Myocyte (in vitro differentiated cells): ENCODE results near the gene EIF5B. TPM values are rescaled to one million over a fixed set of nuclear protein-coding genes. Genes with fewer than 3 reads are reported as not detected.
"Not testable (repeated sequence)": the region's sequence is repeated elsewhere in the genome, so short reads cannot be mapped to it uniquely, and the experiment has no call there.

Experiments
- DNase-seq: peaks from one replicate; pipeline ENCODE4 v3.0.0-alpha.2; 2012; ENCODE audit warnings: low read depth
- total RNA-seq: library from RNA; depleted of rRNA; stranded (reverse); fragments of >200 nt; gene quantifications from 2 replicates; pipeline ENCODE4 v1.2.3, GENCODE V29; 2014

Gene EIF5B
- total RNA-seq, 1 donor from 2014 or later: 19.2 TPM

DNA sequence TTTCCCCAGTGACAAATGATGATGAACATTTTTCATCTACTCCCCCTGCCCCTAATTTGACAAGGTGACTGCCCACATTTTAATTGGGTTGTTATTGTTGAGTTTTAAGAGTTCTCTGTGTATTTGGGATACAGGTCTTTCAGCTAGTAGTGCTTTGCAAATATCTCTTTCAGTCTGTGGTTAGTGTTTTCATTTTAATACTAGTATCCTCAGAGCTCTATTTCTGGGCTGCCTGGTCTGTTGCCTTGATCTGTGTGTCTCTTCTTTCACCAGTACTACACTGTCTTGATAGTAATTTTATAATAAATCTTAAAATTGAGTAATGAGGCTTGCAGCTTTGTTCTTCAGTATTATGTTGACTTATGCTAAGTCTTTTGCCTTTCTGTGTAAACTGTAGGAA, 19.7 kb downstream of the EIF5B start:
- DNase-seq: peak; percentile 8

DNA sequence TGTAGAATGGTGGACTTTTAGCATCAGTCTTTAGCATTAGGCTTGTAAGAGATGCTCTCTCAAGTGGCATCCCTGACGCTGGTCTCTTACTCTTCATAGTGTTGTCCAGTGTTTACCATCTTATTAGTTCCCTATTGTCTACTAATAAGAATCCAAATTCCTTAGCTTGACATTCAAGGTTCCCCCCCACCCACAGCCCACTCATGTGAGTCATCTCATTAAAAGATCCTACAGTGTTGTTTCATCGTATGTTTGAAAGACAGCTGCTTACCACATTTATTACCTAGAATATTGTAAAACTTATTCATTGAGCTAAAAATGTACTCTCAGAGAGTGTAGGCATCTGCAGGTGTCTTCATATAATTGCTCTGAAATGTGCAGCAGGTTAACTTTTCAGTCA, 28.5 kb downstream of the EIF5B start:
- DNase-seq: no peak

DNA sequence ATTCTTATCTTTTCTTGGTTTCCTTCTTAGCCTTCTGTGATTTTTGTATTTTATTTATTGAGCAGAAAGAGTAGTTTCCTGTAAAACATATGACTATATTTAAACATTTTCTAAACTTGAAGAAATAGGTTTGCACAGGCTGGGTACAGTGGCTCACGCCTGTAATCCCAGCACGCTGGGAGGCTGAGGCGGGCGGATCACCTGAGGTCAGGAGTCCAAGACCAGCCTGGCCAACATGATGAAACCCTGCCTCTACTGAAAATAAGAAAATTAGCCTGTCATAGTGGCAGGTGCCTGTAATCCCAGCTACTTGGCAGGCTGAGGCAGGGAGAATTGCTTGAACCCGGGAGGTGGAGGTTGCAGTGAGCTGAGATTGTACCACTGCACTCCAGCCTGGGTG, 31.7 kb downstream of the EIF5B start:
- not testable (repeated sequence) for DNase-seq

DNA sequence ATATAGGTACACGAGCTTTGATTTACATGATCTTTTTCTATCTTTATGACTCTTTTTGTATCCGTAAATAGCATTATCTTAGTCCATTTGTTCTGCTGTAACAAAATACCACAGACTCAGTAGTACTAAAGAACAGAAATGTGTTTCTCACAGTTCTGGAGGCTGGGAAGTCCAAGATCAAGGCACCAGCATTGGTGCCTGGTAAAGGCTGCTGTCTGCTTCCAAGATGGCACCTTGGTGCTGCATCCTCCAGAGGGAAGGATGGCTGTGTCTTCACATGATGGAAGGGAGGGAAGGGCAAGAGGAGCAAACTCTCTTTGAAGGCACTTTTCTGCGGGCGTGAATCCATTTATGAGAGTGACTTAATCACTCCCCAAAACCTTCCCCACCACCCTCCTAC, 36.0 kb downstream of the EIF5B start:
- no peak for DNase-seq

DNA sequence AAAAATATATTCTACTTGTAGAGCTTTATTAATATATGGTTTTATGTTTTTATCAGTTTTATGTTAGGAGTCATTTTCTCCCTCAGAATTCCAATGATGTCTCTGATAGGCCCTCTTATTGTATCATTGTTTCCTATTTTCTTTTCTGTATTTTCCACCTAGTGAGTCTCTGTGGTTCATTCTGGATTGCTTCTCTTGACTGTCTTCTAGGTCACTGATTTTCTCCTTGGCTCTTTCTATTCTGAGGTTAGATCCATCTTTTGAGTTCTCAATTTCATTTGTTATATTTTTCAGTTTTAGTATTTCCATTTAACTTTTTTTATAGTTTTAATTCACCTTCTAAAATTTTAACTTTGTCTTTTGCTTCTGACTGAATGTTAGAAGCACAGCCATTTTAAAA, 37.6 kb downstream of the EIF5B start:
- DNase-seq: no peak

DNA sequence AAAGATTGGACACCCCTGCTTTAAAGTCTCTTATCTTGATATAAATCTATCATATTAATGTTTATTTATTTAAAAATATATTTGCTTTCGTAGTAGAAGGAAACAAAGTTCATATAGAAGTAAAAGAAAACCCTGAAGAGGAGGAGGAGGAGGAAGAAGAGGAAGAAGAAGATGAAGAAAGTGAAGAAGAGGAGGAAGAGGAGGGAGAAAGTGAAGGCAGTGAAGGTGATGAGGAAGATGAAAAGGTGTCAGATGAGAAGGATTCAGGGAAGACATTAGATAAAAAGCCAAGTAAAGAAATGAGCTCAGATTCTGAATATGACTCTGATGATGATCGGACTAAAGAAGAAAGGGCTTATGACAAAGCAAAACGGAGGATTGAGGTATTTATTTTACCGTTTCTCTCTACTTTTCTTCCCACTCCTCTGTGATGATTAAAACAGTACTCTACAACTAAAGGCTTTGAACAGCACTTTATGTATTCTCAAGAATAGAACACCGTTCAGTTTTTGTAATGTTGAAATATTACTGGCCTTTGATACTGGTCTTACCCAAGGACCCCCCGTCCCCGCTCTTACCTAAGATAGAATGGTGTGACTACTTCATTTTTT, 39.2 kb downstream of the EIF5B start:
- DNase-seq: no peak

DNA sequence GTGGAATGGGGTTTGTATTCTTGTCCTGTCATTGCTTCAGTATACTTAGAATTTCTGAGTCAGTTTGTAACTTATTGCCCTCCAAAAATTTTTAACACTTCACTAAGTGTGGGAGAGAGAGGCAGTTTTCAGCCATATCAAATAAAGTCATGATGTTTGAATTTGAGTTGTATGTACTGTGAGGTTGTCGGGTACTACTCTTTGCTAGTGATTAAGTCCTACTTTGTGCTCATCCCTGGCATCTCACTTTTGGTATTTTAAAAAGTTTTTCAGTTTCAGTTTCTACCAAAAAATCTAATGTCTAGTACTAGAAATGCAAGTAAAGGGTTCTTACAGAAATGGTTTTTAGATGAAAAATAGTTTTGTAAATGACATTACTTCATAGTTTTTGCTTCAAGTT, 40.7 kb downstream of the EIF5B start:
- DNase-seq: no peak

DNA sequence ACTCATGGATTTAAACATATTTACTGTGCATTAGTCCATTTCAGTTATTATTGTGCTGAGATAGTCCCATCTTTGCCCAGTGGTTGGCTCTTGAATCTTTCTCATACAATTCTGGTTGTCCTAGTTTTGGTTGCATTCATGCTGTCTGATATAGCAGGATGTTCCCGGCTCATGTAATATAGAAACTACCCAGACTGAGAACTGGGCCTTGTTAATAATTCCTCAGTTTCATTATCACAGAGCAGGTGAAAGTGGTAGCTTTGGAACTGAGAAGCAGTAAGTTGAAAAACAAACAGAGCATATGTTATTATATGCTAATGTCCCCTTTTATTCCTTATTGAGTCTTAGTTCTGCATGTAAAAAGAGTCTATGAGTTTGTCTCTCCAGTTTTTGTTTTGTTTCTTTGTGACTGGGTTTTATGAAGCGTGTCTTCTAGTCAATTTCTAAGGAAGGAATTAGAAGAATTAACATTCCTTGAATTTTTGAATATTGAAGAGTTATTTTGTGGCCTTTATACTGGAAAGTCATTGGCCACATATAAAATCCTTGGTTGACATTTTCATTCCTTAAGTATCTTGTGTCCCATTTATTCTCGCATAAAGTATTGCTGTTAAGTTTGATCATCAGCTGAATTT, 43.3 kb downstream of the EIF5B start:
- no peak for DNase-seq

DNA sequence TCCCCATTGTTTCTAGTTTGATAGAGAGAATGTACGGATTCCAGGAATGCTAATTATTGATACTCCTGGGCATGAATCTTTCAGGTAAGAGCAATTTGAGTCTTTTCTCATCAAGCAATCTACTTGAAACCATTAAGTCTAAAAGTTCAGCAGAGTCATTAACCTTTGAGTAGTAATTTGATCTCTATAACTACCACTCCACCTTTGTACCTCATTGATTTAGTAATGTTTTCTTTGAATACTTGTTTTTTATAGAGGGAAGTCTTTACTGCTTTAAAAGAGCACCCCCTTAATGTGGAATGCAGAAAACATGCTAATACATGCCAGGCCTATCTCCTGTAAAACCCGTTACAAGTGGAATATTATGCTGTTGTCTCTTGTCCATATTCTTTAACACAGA, 45.0 kb downstream of the EIF5B start:
- no peak for DNase-seq

DNA sequence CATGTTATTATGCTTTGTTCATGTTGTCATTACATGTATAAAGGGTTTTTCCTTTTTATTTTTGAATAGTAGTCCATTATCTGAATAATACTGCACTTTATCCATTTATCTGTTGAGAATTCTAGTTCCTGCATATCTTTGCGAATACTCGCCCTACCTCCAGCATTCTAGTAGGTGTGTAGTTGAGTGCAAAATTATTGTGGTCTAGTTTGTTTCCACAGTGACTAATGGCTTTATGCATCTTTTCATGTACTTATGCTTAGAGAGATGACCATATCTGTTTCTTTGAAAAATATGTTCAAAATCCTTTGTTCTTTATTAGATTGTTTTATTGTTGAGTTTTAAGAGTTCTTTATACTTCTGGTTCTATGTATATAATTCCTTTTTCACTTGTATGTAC, 48.8 kb downstream of the EIF5B start:
- no peak for DNase-seq

DNA sequence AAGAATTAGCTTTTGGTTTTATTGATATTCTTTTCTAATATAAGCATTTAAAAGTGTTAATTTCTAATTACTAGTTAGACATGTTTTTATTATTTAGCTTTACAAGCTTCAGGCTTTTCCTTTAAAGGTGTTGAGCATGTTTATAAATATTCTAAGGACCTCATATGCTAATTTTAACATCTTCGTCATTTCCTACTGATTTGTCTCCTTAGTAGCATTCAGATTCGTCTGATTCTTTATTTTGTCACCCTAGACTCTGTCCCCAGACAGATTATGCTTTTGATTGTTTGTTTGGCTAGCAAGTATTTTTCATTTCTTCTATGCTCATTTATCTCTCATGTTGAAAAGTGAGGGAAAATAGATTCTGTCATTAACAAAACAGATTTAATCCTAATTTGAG, 51.7 kb downstream of the EIF5B start:
- peak; percentile 57 for DNase-seq

DNA sequence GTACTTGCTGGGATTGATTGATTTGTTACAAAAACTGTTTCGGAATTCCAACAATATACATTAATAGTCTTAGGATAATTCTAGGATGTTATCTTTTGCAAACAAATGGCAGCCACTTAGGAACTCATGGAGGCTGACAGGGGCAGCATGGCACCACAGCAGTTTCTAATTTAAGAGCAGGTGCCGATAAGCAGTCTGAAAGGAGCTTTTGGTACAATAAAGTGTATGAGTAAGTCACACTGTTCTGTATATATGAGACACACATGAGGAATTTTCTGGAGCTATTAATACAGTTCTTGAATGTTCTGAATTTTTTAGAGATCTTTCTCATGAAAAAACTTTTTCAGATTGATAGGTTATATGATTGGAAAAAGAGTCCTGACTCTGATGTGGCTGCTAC, 52.2 kb downstream of the EIF5B start:
- peak; percentile 59 for DNase-seq

DNA sequence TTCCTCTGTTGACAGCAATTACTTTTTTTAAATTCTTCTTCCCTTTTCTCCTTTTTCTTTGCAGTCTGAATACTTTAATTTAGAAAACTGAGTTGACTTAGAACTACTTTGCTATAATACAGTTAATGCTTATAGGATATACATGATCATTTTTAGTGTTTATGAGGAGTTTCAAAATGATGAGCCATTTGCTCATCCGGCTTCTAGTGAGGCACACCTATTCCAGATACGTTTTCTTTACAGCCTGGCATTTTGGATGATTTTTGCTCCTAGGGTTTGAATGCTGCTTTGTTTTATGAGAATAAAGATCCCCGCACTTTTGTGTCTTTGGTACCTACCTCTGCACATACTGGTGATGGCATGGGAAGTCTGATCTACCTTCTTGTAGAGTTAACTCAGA, 52.8 kb downstream of the EIF5B start:
- no peak for DNase-seq

DNA sequence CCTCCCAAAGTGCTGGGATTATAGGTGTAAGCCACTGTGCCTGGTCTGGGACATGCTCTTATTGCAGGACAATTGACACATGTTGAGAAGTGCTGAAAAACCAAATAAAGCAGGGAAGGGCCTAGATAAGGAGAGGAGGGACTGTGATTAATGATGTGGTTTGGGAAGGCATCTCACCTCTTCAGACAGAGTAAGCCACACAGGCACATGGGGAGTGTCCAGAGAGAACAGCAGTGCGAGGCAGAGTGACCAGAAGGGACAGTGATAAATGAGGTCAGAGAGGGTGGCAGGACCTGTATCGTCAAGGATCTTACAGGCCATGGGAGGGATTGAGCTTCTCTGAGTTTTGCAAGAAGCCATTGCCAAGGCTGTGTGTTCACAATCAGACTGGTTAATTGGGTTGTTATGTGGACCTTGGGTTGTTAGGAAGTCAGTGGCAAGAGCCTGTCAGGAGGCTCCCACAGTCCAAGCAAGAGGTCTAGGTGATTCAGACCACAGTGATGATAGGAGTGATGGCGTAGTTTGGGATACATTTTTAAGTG, 58.5 kb downstream of the EIF5B start:
- peak; percentile 13 for DNase-seq

DNA sequence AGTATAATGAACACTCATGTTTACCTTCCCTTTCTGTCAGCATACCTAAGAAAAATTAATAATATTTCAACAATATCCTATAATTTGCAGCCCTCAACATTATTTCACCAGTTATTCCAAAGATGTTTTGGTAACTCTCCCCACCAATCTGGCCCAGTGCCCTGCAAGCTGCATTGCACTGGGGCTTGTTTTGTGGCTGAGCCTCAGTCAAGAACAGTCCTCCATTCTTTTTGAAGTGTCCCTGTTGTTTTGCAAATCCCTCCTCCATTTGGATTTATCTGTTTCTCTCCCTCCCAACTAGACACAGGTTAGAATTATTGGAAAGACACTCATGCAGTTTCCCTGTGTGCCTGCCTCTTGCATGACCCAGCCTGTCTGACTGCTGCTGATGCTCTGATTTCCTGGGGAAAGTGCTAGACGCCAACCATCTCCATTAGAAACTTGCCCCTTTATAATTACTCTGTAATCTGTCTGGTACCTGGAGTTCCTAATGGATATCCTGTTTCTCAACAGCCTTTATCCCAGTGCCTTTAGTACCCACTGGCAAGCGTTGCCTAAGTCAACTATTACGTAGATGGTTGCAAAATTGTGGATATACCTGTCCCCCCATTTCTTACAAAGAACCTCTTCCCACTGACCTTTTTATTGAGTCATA, 60.2 kb downstream of the EIF5B start:
- no peak for DNase-seq

DNA sequence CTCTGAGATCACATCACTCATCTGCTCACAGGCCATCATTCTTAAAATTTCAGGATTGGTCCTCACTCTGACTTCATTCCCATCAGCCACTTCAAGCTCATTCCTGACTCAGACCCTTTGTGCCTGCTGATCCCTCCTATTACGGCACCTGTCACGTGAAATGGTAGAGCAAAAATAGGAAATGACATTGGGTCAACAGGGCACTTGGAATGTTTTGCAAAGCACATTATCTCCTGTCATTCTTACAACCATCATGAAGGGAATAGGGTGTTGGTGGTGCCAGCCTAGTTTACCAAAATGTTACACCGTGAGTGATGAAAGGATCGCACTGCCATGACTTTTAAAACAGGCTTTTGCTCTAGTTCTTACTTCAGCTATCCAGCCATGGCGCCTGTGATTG, 61.1 kb downstream of the EIF5B start:
- DNase-seq: peak; percentile 60

DNA sequence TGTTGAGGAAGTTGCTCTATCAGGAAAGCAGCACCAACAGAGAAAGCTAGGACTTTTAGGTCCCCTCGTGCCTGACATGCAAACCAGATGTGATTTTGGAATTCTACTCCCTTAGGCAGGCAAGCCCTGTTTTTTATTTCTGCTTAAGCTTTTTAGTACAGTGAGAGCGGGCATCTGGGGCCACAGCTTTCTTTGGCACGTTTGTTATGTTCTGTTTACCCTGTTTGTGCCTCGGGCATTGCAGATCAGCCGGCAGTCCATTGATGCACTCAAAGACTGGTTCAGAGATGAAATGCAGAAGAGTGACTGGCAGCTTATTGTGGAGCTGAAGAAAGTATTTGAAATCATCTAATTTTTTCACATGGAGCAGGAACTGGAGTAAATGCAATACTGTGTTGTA, 61.9 kb downstream of the EIF5B start:
- no peak for DNase-seq

DNA sequence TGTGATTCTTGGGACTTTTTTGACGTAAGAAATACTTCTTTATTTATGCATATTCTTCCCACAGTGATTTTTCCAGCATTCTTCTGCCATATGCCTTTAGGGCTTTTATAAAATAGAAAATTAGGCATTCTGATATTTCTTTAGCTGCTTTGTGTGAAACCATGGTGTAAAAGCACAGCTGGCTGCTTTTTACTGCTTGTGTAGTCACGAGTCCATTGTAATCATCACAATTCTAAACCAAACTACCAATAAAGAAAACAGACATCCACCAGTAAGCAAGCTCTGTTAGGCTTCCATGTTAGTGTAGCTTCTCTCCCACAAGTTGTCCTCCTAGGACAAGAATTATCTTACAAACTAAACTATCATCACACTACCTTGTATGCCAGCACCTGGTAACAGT, 62.6 kb downstream of the EIF5B start:
- no peak for DNase-seq

DNA sequence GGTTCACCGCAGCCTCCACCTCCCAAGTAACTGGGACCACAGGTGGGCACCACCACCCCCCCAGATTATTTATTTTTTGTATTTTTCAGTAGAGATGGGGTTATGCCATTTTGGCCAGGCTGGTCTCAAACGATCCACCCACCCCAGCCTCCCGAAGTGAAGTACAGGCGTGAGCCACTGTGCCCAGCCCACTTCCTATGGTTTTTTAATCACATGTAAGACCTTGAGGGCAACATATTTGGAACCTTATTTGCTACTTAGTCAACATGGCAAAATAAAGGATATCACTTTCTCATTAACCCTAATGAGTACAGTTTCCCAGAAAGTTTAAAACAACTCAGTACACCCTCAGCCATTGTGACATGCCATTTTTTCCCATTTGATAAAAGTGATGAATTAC, 64.7 kb downstream of the EIF5B start:
- no peak for DNase-seq

DNA sequence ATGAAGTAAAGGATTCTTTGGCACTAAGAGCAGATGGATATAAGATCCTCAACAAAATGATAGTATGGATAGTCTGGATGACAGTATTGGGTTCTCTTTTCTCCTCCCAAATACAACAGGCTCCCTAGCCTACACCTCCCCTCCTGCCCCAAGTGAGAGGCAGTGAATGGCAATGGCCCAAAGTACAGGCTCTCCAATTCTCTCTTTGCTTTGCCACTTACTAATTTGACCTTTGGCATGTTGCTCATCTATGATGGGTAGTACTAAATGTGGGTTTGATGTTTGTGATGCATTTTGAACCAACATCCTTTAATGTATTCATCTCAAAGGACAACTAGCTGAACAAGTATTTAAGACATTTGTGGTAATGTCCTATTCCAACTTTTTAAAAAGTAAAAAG, 65.9 kb downstream of the EIF5B start:
- no peak for DNase-seq

DNA sequence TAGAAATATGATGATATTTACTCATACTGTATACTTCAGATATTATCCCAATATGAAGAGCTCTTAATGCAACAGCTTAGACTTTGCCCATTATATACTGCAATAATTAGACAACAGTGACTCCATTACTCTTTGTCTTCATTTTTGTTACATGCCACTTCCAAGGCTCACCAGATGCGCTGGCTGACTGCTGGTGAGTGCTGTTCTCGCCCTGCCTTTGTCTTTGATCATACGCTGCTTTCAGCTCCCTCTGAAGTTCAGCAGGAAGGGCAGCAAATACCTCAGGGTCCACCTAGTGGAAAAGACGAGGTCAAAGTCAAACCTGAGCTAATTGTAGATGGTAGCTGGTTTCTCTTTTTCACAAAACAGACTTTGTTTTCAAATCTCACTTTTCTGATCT, 66.3 kb downstream of the EIF5B start:
- no peak for DNase-seq

DNA sequence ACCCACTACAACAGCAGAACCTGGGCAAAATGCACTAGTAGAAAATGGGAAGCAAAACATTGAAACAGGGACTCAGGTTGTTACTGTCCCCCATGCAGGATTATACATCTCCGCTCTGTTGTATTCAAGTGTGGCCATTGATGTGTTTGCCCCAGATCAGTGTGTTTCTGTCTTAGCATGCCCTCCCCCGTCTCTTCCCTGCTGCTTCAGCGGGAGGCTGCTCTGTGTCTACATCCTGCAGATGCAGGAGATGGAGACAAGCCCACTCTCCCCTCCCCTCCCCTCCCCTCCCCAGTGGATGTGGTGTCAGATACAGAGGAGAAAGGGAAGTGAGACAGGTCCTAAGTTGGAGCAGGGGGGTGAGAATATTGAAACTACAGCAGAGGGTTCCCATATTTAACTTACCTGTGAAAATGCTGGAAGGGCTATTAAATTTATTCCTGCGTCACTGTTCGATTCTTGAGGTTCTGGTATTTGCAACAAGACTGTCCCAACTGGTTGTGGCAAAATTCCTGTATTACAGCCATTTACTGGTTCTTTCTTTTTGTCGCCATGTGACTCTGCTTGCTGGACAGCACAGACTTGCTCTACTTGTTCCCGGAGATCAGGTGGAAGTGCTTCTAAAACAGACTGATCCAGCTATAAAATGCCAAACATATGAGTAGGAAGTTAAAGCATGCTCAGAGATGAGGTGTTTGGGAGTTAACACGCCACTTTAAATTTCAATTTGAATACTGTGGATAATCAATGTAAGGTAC, 67.0 kb downstream of the EIF5B start:
- no peak for DNase-seq
